WERI-Rb-1 (cell line): ENCODE results near the gene EMSY.

ENCODE experiments used
- DNase-seq: peaks from one replicate; pipeline ENCODE4 v3.0.0-alpha.2; 2020
- H3K27ac ChIP-seq: fragments of 250-450 bp; sonication (Bioruptor Pico); 2 replicates; pipeline ENCODE4 v1.5.1; 2020; ENCODE audit warnings: mild to moderate bottlenecking, moderate library complexity
- H3K27me3 ChIP-seq: fragments of 250-450 bp; sonication (Bioruptor Pico); 2 replicates; pipeline ENCODE4 v1.5.1; 2021; ENCODE audit warnings: mild to moderate bottlenecking, low read depth, moderate library complexity; ENCODE audit not compliant: insufficient read depth, severe bottlenecking
- H3K36me3 ChIP-seq: fragments of 250-450 bp; sonication (Bioruptor Pico); 2 replicates; pipeline ENCODE4 v1.5.1; 2020; ENCODE audit warnings: mild to moderate bottlenecking, moderate library complexity
- H3K4me3 ChIP-seq: 2 replicates; pipeline ENCODE4 v1.5.1; 2011; ENCODE audit warnings: low read depth, mild to moderate bottlenecking, control low read depth, low read length
- H3K9me3 ChIP-seq: fragments of 250-450 bp; sonication (Bioruptor Pico); 2 replicates; pipeline ENCODE4 v1.5.1; 2021; ENCODE audit warnings: mild to moderate bottlenecking, moderate library complexity; ENCODE audit not compliant: severe bottlenecking
- CTCF ChIP-seq: IDR thresholded peaks from 2 replicates; pipeline ENCODE4 v1.5.1; 2011; ENCODE audit warnings: low read depth, mild to moderate bottlenecking, control low read depth, inconsistent platforms, low read length

The EMSY gene

DNA sequence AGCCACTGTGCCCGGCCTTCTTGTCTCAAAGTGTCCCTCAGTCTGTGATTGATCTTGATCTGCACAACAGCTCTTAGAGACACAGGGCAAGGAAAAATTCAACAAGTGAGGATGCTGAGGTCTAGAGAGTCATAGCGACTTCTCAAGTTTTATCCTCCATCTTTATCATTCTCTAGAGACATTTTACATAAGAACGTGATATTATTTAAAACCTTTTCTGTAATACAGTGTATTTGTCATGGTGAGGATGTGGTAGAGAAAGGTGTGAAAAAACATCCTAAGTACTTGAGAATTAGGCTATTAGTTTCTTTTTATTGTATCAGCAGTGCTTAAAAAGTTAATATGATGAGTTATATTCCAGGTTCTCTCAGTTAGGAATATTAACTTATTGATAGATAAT lies 50.2 kb downstream of the EMSY start:
- no peak overlapping the region for H3K4me3 ChIP-seq
- TF ChIP-seq CTCF = no peak
- no peaks in the 10 kb centered on the region for H3K9me3 ChIP-seq
- H3K27ac ChIP-seq = no peak overlapping the region
- peaks cover 10% of the 10 kb centered on the region for H3K36me3 ChIP-seq
- no peak for DNase-seq
- no peaks in the 10 kb centered on the region for H3K27me3 ChIP-seq

DNA sequence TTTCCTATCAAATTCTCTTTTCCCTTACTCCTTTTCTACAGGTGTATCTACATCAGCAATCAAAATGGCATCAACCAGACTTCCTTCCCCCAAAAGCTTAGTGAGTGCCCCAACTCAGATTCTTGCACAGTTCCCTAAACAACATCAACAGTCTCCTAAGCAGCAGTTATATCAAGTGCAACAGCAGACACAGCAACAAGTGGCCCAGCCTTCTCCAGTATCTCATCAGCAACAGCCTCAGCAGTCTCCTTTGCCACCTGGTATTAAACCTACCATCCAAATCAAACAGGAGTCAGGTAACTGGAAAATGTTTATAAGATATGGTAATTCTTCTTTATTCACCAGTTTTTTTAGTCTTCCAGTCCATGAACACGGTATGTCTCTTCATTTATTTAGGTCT lies 51.4 kb downstream of the EMSY start:
- Histone ChIP-seq H3K4me3 (no peak overlapping the region), H3K36me3 (peaks cover 16% of the 10 kb centered on the region), H3K9me3 (no peaks in the 10 kb centered on the region), H3K27ac (no peak overlapping the region), H3K27me3 (no peaks in the 10 kb centered on the region)
- TF ChIP-seq CTCF = no peak
- no peak for DNase-seq

DNA sequence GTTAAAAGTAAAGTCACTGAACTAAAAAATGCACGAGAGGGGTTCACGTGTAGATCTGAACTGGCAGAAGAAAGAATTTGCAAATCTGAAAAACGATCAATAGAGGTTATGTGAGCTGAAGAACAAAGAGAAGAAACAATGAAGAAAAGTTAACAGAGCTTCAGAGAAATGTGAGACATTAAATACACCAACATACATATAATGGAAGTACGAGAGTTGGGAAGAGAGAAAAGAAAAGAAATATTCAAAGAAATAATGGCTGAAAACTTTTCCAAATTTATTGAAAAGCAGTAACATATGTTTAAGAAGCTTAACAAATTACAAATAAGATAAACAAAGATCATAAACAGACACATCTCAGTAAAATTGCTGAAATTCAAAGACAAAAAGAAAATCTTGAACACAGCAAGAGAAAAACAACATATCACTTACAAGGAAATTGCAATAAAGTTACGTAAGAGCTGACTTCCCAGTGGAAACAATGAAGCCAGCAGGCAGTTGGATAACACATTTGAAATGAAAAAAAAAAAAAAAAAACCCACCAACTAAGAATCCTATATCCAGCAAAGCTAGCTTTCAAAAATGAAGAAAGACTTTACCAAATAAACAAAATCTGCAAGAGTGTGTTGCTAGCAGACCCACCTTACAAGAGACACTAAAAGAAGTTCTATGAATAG lies 56.8 kb downstream of the EMSY start:
- Histone ChIP-seq H3K36me3 (peaks cover 20% of the 10 kb centered on the region), H3K27ac (no peak overlapping the region), H3K4me3 (no peak overlapping the region), H3K27me3 (no peaks in the 10 kb centered on the region), H3K9me3 (no peaks in the 10 kb centered on the region)
- TF ChIP-seq CTCF = no peak
- DNase-seq = no peak

DNA sequence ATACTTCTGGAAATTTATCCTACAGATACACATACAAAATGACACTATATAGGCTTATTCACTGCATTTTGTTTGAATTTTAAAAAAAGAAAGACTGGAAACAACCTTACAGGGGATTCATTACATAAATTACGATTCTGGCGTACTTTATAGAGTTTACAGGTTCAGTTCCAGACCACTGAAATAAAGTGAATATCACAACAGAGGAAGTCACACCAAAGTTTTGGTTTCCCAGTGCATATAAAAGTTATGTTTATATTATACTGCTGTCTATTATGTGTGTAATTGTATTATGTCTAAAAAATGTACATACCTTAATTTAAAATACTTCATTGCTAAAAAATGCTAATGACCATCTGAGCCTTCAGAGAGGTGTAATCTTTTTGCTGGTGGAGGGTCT lies 62.0 kb downstream of the EMSY start:
- Histone ChIP-seq H3K4me3 (no peak overlapping the region), H3K9me3 (no peaks in the 10 kb centered on the region), H3K36me3 (peaks cover 7% of the 10 kb centered on the region; the same call in 1 of the 2 replicates), H3K27ac (no peak overlapping the region), H3K27me3 (no peaks in the 10 kb centered on the region)
- no peak for TF ChIP-seq CTCF
- DNase-seq = no peak

GRCh38 chr11:76510060-76511047 lies 65.5 kb downstream of the EMSY start:
- no peak for DNase-seq

More at GRCh38 chr11:76510060-76511047, 65.5 kb downstream of the EMSY start:
- no peak overlapping the region for H3K4me3 ChIP-seq
- H3K36me3 ChIP-seq = peaks cover 7% of the 10 kb centered on the region; the same call in 1 of the 2 replicates
- no peaks in the 10 kb centered on the region for H3K27me3 ChIP-seq
- H3K9me3 ChIP-seq = no peaks in the 10 kb centered on the region
- no peak overlapping the region for H3K27ac ChIP-seq
- no peak for TF ChIP-seq CTCF
